Tibial nerve (tissue), 4 donors: ENCODE measurements around the gene POTEC.
"Not testable (repeated sequence)": the region's sequence is repeated elsewhere in the genome, so short reads cannot be mapped to it uniquely, and the experiment has no call there.

Experiments
- CTCF ChIP-seq, 5 experiments: fragments of 200-600 bp in 3 of 5; fragments of 450-650 bp in 2 of 5; sonication (generic) in 3 of 5; IDR thresholded peaks; one replicate each; pipeline ENCODE4 v1.5.1; 2016 to 2019; ENCODE audit warnings: antibody characterized with exemption in 5 of 5, mild to moderate bottlenecking in 3 of 5, moderate library complexity in 2 of 5
- EP300 ChIP-seq, 2 donors: sonication (generic); formaldehyde crosslinking; IDR thresholded peaks; one replicate each; pipeline ENCODE4 v1.6.1; 2017; ENCODE audit warnings: antibody characterized with exemption in 2 of 2, mild to moderate bottlenecking in 1 of 2
- POLR2A ChIP-seq, 2 donors: fragments of 450-650 bp; IDR thresholded peaks; one replicate each; pipeline ENCODE4 v1.6.1; 2017; ENCODE audit warnings: antibody characterized with exemption in 2 of 2, mild to moderate bottlenecking in 2 of 2, moderate library complexity in 2 of 2

GRCh38 chr18:14474752-14475151 is 68.6 kb downstream of the POTEC start:
- TF ChIP-seq CTCF, POLR2A, EP300 (IDR thresholded peaks at IDR 0.05): not testable (repeated sequence)
